WTC11 (cell line): ENCODE data around the gene MAST4. TPM values are rescaled to one million over a fixed set of nuclear protein-coding genes. Genes with fewer than 3 reads are reported as not detected.

Source experiments
- ATAC-seq: fragments of 200-7000 bp; cut with Tn5 transposase; 2 replicates; pipeline ENCODE4 v1.10.0; 2021; ENCODE audit warnings: mild to moderate bottlenecking, moderate library complexity
- CTCF ChIA-PET: fragments of 300-600 bp; sonication (Branson Sonifier 250); formaldehyde crosslinking; loops from one replicate; lab custom pipeline; 2021; ENCODE audit warnings: antibody characterized with exemption; lab: Charles Lee
- POLR2A ChIA-PET: fragments of 350-600 bp; sonication (Branson Sonifier 250); formaldehyde crosslinking; loops from one replicate; lab custom pipeline; 2021; ENCODE audit warnings: antibody characterized with exemption; lab: Charles Lee
- DNase-seq: peaks from one replicate; pipeline ENCODE4 v3.0.0; 2021; ENCODE audit warnings: low spot score
- H3K27ac Mint-ChIP-seq: 2 replicates; pipeline ENCODE4 v1.8.0; 2021; ENCODE audit warnings: mixed read lengths
- H3K27me3 Mint-ChIP-seq: 2 replicates; pipeline ENCODE4 v1.8.0; 2021; ENCODE audit warnings: low read depth, mild to moderate bottlenecking, moderate library complexity, mixed read lengths
- H3K36me3 Mint-ChIP-seq: 2 replicates; pipeline ENCODE4 v1.8.0; 2021; ENCODE audit warnings: mixed read lengths
- H3K4me1 Mint-ChIP-seq: 2 replicates; pipeline ENCODE4 v1.8.0; 2022; ENCODE audit warnings: mixed read lengths
- H3K4me3 Mint-ChIP-seq: 2 replicates; pipeline ENCODE4 v1.8.0; 2021; ENCODE audit warnings: mild to moderate bottlenecking, moderate library complexity, mixed read lengths
- H3K9me3 Mint-ChIP-seq: 2 replicates; pipeline ENCODE4 v1.8.0; 2021; ENCODE audit warnings: mixed read lengths
- FOXP1 ChIP-seq: sonication (generic); formaldehyde crosslinking; IDR thresholded peaks from 2 replicates; pipeline ENCODE4 v1.8.0; 2022; ENCODE audit warnings: missing genetic modification reagents, mild to moderate bottlenecking, moderate library complexity, borderline replicate concordance
- GABPB1 ChIP-seq: sonication (generic); formaldehyde crosslinking; IDR thresholded peaks from 2 replicates; pipeline ENCODE4 v1.8.1; 2023; ENCODE audit warnings: mild to moderate bottlenecking, missing genetic modification reagents
- HMGA2 ChIP-seq: fragments of 250-450 bp; sonication (Bioruptor Pico); IDR thresholded peaks from 2 replicates; pipeline ENCODE4 v1.4.0; 2021; ENCODE audit warnings: mild to moderate bottlenecking, moderate library complexity
- NFYB ChIP-seq: sonication (generic); formaldehyde crosslinking; conservative IDR thresholded peaks from 2 replicates; pipeline ENCODE4 v1.8.0; 2022; ENCODE audit warnings: low read depth, missing genetic modification reagents
- OVOL2 ChIP-seq: fragments of 250-450 bp; sonication (Bioruptor Pico); IDR thresholded peaks from 2 replicates; pipeline ENCODE4 v1.9.0; 2021; ENCODE audit warnings: mild to moderate bottlenecking, borderline replicate concordance
- SP1 ChIP-seq: sonication (generic); formaldehyde crosslinking; conservative IDR thresholded peaks from 2 replicates; pipeline ENCODE4 v1.8.1; 2022; ENCODE audit warnings: missing genetic modification reagents
- TEAD4 ChIP-seq: sonication (generic); formaldehyde crosslinking; IDR thresholded peaks from 2 replicates; pipeline ENCODE4 v1.8.0; 2022; ENCODE audit warnings: mild to moderate bottlenecking, missing genetic modification reagents
- ZNF138 ChIP-seq: sonication (generic); formaldehyde crosslinking; conservative IDR thresholded peaks from 2 replicates; pipeline ENCODE4 v1.8.1; 2022; ENCODE audit warnings: mild to moderate bottlenecking, moderate library complexity, missing genetic modification reagents
- ZNF219 ChIP-seq: sonication (generic); formaldehyde crosslinking; IDR thresholded peaks from 2 replicates; pipeline ENCODE4 v1.8.0; 2023; ENCODE audit warnings: missing genetic modification reagents, mild to moderate bottlenecking, borderline replicate concordance
- ZNF416 ChIP-seq: fragments of 250-450 bp; sonication (Bioruptor Pico); IDR thresholded peaks from 2 replicates; pipeline ENCODE4 v1.9.0; 2021; ENCODE audit warnings: mild to moderate bottlenecking, inconsistent platforms
- ZNF423 ChIP-seq: fragments of 250-450 bp; sonication (Bioruptor Pico); IDR thresholded peaks from 2 replicates; pipeline ENCODE4 v2.1.2; 2022; ENCODE audit warnings: mild to moderate bottlenecking, moderate library complexity
- total RNA-seq: library from RNA; stranded (reverse); gene quantifications from 3 replicates; pipeline ENCODE4 v1.2.3, GENCODE V29; 2021
- TF ChIP-seq, protein P1 (sequence below): fragments of 250-450 bp; sonication (Bioruptor Pico); IDR thresholded peaks from 2 replicates; pipeline ENCODE4 v2.1.2; 2022; ENCODE audit warnings: mild to moderate bottlenecking, moderate library complexity
- TF ChIP-seq, protein P2 (sequence below): sonication (generic); formaldehyde crosslinking; IDR thresholded peaks from 2 replicates; pipeline ENCODE4 v1.8.1; 2022; ENCODE audit warnings: mild to moderate bottlenecking, moderate library complexity, missing genetic modification reagents
- TF ChIP-seq, protein P3 (sequence below): sonication (generic); formaldehyde crosslinking; IDR thresholded peaks from 2 replicates; pipeline ENCODE4 v1.8.0; 2022; ENCODE audit warnings: mild to moderate bottlenecking, missing genetic modification reagents
- TF ChIP-seq, protein P4 (sequence below): sonication (generic); formaldehyde crosslinking; IDR thresholded peaks from 2 replicates; pipeline ENCODE4 v1.8.0; 2022; ENCODE audit warnings: mild to moderate bottlenecking, missing genetic modification reagents
- TF ChIP-seq, protein P5 (sequence below): sonication (generic); formaldehyde crosslinking; IDR thresholded peaks from 2 replicates; pipeline ENCODE4 v1.8.1; 2022; ENCODE audit warnings: low read depth, mild to moderate bottlenecking, moderate library complexity, missing genetic modification reagents, borderline replicate concordance
- TF ChIP-seq, protein P6 (sequence below): sonication (generic); formaldehyde crosslinking; IDR thresholded peaks from 2 replicates; pipeline ENCODE4 v1.8.0; 2022; ENCODE audit warnings: missing genetic modification reagents
- TF ChIP-seq, protein P7 (sequence below): sonication (generic); formaldehyde crosslinking; IDR thresholded peaks from 2 replicates; pipeline ENCODE4 v1.8.0; 2022; ENCODE audit warnings: mild to moderate bottlenecking, missing genetic modification reagents

Gene MAST4
- total RNA-seq, 1 experiment from 2014 or later: 8.0 TPM

DNA sequence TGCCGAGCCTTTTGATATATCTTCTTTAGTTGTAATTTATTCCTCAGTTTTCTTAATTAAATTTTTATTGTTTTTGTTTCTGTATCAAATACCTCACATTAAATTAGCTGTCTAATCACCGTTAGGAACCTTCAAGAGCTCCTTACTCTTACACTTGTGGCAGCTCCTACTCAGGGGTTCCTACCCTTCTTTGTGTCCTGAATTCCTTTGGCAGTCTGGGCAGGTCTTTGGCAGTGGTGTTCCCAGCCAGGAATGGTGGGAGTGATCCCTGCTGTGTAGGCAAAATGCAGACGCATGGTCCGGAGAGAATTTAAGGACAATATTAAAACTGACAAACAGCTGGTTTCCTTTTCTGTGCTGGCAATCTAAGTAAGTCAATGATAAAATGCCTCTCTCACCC, 41.8 kb downstream of the MAST4 start:
- ATAC-seq: peak; percentile 52; the same call in 1 of the 2 replicates
- no peak overlapping the region for H3K4me3 Mint-ChIP-seq
- ChIA-PET POLR2A (no interaction called here), CTCF (no interaction called here)
- H3K27me3 Mint-ChIP-seq: no peaks in the 10 kb centered on the region
- H3K9me3 Mint-ChIP-seq: no peaks in the 10 kb centered on the region
- H3K4me1 Mint-ChIP-seq: peaks cover 13% of the 10 kb centered on the region
- no peaks in the 10 kb centered on the region for H3K36me3 Mint-ChIP-seq
- no peak overlapping the region for H3K27ac Mint-ChIP-seq
- TF ChIP-seq ZNF219 (CRISPR knock-in tag) (no peak), ZNF138 (no peak), ZNF423 (CRISPR knock-in tag) (no peak)
- TF ChIP-seq, protein P1, sequence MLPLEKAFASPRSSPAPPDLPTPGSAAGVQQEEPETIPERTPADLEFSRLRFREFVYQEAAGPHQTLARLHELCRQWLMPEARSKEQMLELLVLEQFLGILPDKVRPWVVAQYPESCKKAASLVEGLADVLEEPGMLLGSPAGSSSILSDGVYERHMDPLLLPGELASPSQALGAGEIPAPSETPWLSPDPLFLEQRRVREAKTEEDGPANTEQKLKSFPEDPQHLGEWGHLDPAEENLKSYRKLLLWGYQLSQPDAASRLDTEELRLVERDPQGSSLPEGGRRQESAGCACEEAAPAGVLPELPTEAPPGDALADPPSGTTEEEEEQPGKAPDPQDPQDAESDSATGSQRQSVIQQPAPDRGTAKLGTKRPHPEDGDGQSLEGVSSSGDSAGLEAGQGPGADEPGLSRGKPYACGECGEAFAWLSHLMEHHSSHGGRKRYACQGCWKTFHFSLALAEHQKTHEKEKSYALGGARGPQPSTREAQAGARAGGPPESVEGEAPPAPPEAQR (CRISPR knock-in tag): no peak
- TF ChIP-seq, protein P2, sequence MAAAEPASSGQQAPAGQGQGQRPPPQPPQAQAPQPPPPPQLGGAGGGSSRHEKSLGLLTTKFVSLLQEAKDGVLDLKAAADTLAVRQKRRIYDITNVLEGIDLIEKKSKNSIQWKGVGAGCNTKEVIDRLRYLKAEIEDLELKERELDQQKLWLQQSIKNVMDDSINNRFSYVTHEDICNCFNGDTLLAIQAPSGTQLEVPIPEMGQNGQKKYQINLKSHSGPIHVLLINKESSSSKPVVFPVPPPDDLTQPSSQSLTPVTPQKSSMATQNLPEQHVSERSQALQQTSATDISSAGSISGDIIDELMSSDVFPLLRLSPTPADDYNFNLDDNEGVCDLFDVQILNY (CRISPR knock-in tag): no peak
- DNase-seq: no peak

DNA sequence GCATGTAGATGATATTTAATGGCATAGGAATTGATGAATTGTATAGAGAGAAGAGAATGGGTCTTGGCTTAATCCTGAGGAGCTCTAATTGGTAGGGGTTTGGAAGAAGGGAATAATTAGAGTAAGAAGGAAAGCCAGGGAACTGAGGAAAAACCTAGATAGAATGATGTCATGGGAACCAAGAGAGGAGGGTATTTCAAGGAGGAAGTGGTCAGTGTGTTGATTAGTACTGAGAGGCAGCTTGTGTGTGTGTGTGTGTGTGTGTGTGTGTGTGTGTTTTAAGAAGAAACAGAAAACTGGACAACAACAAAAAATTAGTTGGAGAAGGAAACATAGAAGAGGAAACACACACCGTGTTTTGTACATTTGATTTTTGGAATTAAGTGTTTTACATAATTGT, 42.8 kb downstream of the MAST4 start:
- Mint-ChIP-seq H3K27ac (no peak overlapping the region), H3K9me3 (no peaks in the 10 kb centered on the region), H3K4me1 (peaks cover 11% of the 10 kb centered on the region), H3K4me3 (no peak overlapping the region), H3K27me3 (no peaks in the 10 kb centered on the region), H3K36me3 (no peaks in the 10 kb centered on the region)
- ChIA-PET CTCF (no interaction called here), POLR2A (no interaction called here)
- no peak for ATAC-seq
- DNase-seq: no peak
- TF ChIP-seq, protein P3, sequence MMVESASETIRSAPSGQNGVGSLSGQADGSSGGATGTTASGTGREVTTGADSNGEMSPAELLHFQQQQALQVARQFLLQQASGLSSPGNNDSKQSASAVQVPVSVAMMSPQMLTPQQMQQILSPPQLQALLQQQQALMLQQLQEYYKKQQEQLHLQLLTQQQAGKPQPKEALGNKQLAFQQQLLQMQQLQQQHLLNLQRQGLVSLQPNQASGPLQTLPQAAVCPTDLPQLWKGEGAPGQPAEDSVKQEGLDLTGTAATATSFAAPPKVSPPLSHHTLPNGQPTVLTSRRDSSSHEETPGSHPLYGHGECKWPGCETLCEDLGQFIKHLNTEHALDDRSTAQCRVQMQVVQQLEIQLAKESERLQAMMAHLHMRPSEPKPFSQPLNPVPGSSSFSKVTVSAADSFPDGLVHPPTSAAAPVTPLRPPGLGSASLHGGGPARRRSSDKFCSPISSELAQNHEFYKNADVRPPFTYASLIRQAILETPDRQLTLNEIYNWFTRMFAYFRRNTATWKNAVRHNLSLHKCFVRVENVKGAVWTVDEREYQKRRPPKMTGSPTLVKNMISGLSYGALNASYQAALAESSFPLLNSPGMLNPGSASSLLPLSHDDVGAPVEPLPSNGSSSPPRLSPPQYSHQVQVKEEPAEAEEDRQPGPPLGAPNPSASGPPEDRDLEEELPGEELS (CRISPR knock-in tag): no peak
- TF ChIP-seq, protein P4, sequence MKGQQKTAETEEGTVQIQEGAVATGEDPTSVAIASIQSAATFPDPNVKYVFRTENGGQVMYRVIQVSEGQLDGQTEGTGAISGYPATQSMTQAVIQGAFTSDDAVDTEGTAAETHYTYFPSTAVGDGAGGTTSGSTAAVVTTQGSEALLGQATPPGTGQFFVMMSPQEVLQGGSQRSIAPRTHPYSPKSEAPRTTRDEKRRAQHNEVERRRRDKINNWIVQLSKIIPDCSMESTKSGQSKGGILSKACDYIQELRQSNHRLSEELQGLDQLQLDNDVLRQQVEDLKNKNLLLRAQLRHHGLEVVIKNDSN: no peak
- TF ChIP-seq, protein P5, sequence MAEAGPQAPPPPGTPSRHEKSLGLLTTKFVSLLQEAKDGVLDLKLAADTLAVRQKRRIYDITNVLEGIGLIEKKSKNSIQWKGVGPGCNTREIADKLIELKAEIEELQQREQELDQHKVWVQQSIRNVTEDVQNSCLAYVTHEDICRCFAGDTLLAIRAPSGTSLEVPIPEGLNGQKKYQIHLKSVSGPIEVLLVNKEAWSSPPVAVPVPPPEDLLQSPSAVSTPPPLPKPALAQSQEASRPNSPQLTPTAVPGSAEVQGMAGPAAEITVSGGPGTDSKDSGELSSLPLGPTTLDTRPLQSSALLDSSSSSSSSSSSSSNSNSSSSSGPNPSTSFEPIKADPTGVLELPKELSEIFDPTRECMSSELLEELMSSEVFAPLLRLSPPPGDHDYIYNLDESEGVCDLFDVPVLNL (CRISPR knock-in tag): no peak
- no peak for TF ChIP-seq SP1 (CRISPR knock-in tag)
- TF ChIP-seq, protein P2 (CRISPR knock-in tag): no peak
- no peak for TF ChIP-seq HMGA2 (CRISPR knock-in tag)
- TF ChIP-seq TEAD4 (CRISPR knock-in tag): no peak
- TF ChIP-seq NFYB (CRISPR knock-in tag): no peak
- no peak for TF ChIP-seq OVOL2 (CRISPR knock-in tag)

DNA sequence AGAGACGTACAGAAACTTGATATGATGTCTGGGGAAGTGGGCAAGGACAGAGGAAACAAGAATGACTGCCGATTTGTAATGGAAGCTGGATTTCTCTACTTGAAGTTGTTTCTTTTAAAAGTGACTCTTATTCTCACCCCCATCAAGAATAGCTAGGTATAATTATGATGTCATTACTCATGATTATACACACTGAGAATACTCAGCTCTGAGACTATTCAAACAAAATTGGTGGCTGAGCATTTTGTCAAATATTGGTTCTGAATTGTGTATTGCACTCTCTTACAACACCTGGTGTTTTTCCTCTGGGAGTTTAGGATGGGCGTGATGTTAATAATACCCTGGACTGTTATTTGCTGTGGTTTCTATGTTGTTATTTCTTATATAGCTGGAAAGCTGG, 46.3 kb downstream of the MAST4 start:
- no peak overlapping the region for H3K27ac Mint-ChIP-seq
- DNase-seq (no peak), ATAC-seq (no peak)
- H3K27me3 Mint-ChIP-seq: no peaks in the 10 kb centered on the region
- peaks cover 6% of the 10 kb centered on the region for H3K4me1 Mint-ChIP-seq
- POLR2A ChIA-PET: no interaction called here
- H3K9me3 Mint-ChIP-seq: no peaks in the 10 kb centered on the region
- no peaks in the 10 kb centered on the region for H3K36me3 Mint-ChIP-seq
- H3K4me3 Mint-ChIP-seq: no peak overlapping the region
- CTCF ChIA-PET: no interaction called here
- TF ChIP-seq GABPB1 (CRISPR knock-in tag): no peak
- TF ChIP-seq, protein P6, sequence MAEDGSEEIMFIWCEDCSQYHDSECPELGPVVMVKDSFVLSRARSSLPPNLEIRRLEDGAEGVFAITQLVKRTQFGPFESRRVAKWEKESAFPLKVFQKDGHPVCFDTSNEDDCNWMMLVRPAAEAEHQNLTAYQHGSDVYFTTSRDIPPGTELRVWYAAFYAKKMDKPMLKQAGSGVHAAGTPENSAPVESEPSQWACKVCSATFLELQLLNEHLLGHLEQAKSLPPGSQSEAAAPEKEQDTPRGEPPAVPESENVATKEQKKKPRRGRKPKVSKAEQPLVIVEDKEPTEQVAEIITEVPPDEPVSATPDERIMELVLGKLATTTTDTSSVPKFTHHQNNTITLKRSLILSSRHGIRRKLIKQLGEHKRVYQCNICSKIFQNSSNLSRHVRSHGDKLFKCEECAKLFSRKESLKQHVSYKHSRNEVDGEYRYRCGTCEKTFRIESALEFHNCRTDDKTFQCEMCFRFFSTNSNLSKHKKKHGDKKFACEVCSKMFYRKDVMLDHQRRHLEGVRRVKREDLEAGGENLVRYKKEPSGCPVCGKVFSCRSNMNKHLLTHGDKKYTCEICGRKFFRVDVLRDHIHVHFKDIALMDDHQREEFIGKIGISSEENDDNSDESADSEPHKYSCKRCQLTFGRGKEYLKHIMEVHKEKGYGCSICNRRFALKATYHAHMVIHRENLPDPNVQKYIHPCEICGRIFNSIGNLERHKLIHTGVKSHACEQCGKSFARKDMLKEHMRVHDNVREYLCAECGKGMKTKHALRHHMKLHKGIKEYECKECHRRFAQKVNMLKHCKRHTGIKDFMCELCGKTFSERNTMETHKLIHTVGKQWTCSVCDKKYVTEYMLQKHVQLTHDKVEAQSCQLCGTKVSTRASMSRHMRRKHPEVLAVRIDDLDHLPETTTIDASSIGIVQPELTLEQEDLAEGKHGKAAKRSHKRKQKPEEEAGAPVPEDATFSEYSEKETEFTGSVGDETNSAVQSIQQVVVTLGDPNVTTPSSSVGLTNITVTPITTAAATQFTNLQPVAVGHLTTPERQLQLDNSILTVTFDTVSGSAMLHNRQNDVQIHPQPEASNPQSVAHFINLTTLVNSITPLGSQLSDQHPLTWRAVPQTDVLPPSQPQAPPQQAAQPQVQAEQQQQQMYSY (CRISPR knock-in tag): no peak
- TF ChIP-seq, protein P7, sequence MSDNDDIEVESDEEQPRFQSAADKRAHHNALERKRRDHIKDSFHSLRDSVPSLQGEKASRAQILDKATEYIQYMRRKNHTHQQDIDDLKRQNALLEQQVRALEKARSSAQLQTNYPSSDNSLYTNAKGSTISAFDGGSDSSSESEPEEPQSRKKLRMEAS (CRISPR knock-in tag): no peak
- TF ChIP-seq, protein P1 (CRISPR knock-in tag): no peak
- TF ChIP-seq, protein P4: no peak
- TF ChIP-seq FOXP1 (CRISPR knock-in tag): no peak
- no peak for TF ChIP-seq ZNF416 (CRISPR knock-in tag)
